GM19463 (cell line): ENCODE measurements around the gene KLK8.

Source experiments
- ATAC-seq: cut with Tn5 transposase; IDR thresholded peaks from one replicate; pipeline ENCODE4 v1.9.1; 2021; ENCODE audit warnings: mild to moderate bottlenecking, moderate library complexity; ENCODE audit not compliant: unreplicated experiment

KLK8 gene

GRCh38 chr19:50957587-50957986 lies 43.8 kb downstream of the KLK8 start:
- no peak for ATAC-seq

- no peak for ATAC-seq
Observed at GRCh38 chr19:50952910-50953309, 48.5 kb downstream of the KLK8 start, which contains the start of gene KLK5. TSS of gene KLK5 (minus strand) at chr19:50953038. CDS start at chr19:50952657, 381 bp downstream.

DNA sequence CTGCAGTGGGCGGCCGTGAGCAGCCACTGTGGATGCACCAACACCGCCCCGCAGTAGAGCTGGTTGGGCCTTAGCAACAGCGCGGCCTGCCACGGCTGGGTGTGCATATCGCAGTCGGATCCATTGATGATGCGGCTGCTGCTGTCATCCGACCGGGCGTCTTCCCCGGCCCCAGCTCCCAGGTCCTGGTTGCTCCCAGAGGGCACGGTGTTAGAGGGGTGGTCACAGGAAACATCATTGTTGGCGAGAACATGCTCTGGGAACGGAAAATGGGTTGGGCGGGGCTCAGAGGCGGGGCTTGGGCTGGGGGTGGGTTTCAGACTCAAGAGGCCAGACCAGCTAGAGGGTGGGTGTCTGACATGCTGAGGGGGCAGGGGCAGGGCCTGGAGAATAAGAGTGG lies 51.5 kb downstream of the KLK8 start:
- ATAC-seq: no peak

GRCh38 chr19:50947123-50947522 lies 54.3 kb downstream of the KLK8 start:
- ATAC-seq: no peak
